ENCODE results near the gene AP1G2.

GRCh38 chr14:23547924-23548323 lies 19.7 kb downstream of the AP1G2 start:
- no peak for TF ChIP-seq CTCF (IDR thresholded peaks at IDR 0.05)
- TF ChIP-seq POLR2AphosphoS5 (IDR thresholded peaks at IDR 0.05), result no peak
- TF ChIP-seq POLR2A (IDR thresholded peaks at IDR 0.05), result no peak
- TF ChIP-seq EP300 (IDR thresholded peaks at IDR 0.05), result no peak

Data from upper lobe of left lung (tissue), 4 donors.